HEK293 (cell line): Measurements from ENCODE around the gene PNPO.

Experiments
- CTCF ChIA-PET: fragments of 350-600 bp; formaldehyde crosslinking; extraction: SDS; loops from one replicate; lab custom pipeline; 2021; ENCODE audit warnings: antibody characterized with exemption; lab: Yijun Ruan, JAX
- POLR2A ChIA-PET: fragments of 300-600 bp; formaldehyde crosslinking; extraction: SDS; loops from one replicate; lab custom pipeline; 2020; ENCODE audit warnings: antibody characterized with exemption, inconsistent platforms; lab: Yijun Ruan, JAX
- H3K27ac ChIP-seq: fragments of 200-500 bp; sonication (Bioruptor generic); 2 replicates; pipeline ENCODE4 v1.5.1; 2014; ENCODE audit warnings: low read depth, low read length, control low read depth, inconsistent platforms; ENCODE audit errors: extremely low read depth
- H3K36me3 ChIP-seq, 2 experiments: fragments of 200-500 bp in 1 of 2; sonication (Bioruptor generic) in 1 of 2; 1 replicate in 1 of 2; 2 replicates in 1 of 2; pipeline ENCODE4 v1.5.1; 2014 to 2017; ENCODE audit warnings: inconsistent platforms in 2 of 2, low read length in 2 of 2; ENCODE audit not compliant: control insufficient read depth in 2 of 2, insufficient read depth in 1 of 2
- H3K4me1 ChIP-seq: fragments of 200-500 bp; sonication (Bioruptor generic); 2 replicates; pipeline ENCODE4 v1.5.1; 2014; ENCODE audit warnings: mild to moderate bottlenecking, low read length, inconsistent platforms; ENCODE audit not compliant: control insufficient read depth, insufficient read depth
- H3K4me3 ChIP-seq: 2 replicates; pipeline ENCODE4 v1.5.1; 2011; ENCODE audit warnings: low read depth, mild to moderate bottlenecking, control low read depth, low read length, moderate library complexity
- H3K9me3 ChIP-seq: fragments of 200-500 bp; sonication (Bioruptor generic); 2 replicates; pipeline ENCODE4 v1.5.1; 2014; ENCODE audit warnings: low read depth, low read length, inconsistent platforms; ENCODE audit not compliant: control insufficient read depth, insufficient read depth
- PRDM1 ChIP-seq: fragments of 450-650 bp; formaldehyde crosslinking; IDR thresholded peaks from 2 replicates; pipeline ENCODE4; 2016; ENCODE audit warnings: missing biosample characterization, missing genetic modification characterization
- PRDM4 ChIP-seq: fragments of 450-650 bp; formaldehyde crosslinking; IDR thresholded peaks from 2 replicates; pipeline ENCODE4 v1.5.1; 2017; ENCODE audit warnings: missing biosample characterization, missing genetic modification characterization
- TSHZ1 ChIP-seq: fragments of 450-650 bp; formaldehyde crosslinking; IDR thresholded peaks from 2 replicates; pipeline ENCODE4 v1.5.1; 2016; ENCODE audit warnings: missing biosample characterization, missing genetic modification characterization, borderline replicate concordance
- ZBTB26 ChIP-seq: fragments of 450-650 bp; formaldehyde crosslinking; optimal IDR thresholded peaks from 2 replicates; pipeline ENCODE3; 2016; ENCODE audit warnings: missing biosample characterization, mild to moderate bottlenecking, missing genetic modification characterization
- ZBTB49 ChIP-seq: fragments of 450-650 bp; formaldehyde crosslinking; IDR thresholded peaks from 2 replicates; pipeline ENCODE4 v1.5.1; 2016; ENCODE audit warnings: missing biosample characterization, missing genetic modification characterization, low read depth
- ZNF140 ChIP-seq: fragments of 450-650 bp; formaldehyde crosslinking; IDR thresholded peaks from 2 replicates; pipeline ENCODE4 v1.5.1; 2016; ENCODE audit warnings: missing biosample characterization, missing genetic modification characterization
- ZNF302 ChIP-seq: fragments of 450-650 bp; formaldehyde crosslinking; IDR thresholded peaks from 2 replicates; pipeline ENCODE4 v1.5.1; 2016; ENCODE audit warnings: missing biosample characterization, missing genetic modification characterization, low read depth
- ZNF341 ChIP-seq: fragments of 450-650 bp; formaldehyde crosslinking; IDR thresholded peaks from 2 replicates; pipeline ENCODE4; 2016; ENCODE audit warnings: low read depth, missing biosample characterization, missing genetic modification characterization
- ZNF596 ChIP-seq: fragments of 450-650 bp; IDR thresholded peaks from 2 replicates; pipeline ENCODE4 v1.5.0; 2018; ENCODE audit warnings: missing biosample characterization, mild to moderate bottlenecking, missing genetic modification characterization, moderate library complexity
- TF ChIP-seq, protein P1 (sequence below): fragments of 450-650 bp; formaldehyde crosslinking; IDR thresholded peaks from 2 replicates; pipeline ENCODE4 v1.5.1; 2016; ENCODE audit warnings: missing biosample characterization, missing genetic modification characterization
- TF ChIP-seq, protein P2 (sequence below): fragments of 450-650 bp; formaldehyde crosslinking; IDR thresholded peaks from 2 replicates; pipeline ENCODE4 v1.5.1; 2016; ENCODE audit warnings: missing biosample characterization, missing genetic modification characterization
- TF ChIP-seq, protein P3 (sequence below): fragments of 450-650 bp; formaldehyde crosslinking; conservative IDR thresholded peaks from 2 replicates; pipeline ENCODE4 v1.5.1; 2016; ENCODE audit warnings: low read depth, missing biosample characterization, missing genetic modification characterization

PNPO gene

DNA sequence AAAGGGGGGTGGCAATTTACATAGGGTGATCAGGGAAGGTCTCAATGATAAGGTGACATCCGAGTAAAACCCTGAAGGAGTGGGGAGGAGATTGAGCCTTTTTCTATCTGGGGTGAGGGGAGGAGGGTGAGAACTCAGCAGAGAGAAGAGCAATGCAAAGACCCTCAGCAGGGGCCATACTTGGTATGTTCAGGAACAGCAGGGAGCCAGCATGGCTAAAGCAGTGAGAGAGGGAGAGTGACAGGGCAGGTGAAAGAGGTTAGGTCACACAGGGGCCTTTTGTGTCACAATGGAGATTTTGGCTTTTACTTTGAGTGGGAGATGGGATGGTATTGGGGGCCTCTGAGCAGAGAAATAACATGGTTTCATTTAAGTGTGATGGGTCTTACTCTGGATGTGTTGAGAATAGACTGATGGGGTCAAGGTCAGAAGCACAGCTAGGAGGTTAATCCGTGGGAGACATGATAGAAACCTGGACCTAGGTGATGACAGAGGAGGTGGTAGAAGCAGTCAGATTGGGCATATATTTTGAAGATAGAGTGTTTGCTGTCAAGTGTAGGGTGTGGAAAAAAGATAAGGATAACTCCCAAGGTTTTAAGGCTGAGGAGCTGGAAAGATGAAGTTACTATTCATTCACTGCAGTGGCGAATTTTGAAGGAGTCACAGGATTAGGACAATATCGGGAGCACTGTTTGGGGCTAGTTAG, 39.2 kb upstream of the PNPO start (continued):
- TF ChIP-seq TSHZ1 (tag by site-specific recombination) (no peak), ZNF302 (tag by site-specific recombination) (no peak), ZNF341 (tag by site-specific recombination) (peak; percentile 67), ZNF140 (tag by site-specific recombination) (no peak), PRDM1 (tag by site-specific recombination) (peak; percentile 44; the same call in 1 of the 2 replicates), ZBTB49 (no peak), ZBTB26 (tag by site-specific recombination) (no peak), ZNF596 (tag by site-specific recombination) (no peak)
- TF ChIP-seq, protein P1, sequence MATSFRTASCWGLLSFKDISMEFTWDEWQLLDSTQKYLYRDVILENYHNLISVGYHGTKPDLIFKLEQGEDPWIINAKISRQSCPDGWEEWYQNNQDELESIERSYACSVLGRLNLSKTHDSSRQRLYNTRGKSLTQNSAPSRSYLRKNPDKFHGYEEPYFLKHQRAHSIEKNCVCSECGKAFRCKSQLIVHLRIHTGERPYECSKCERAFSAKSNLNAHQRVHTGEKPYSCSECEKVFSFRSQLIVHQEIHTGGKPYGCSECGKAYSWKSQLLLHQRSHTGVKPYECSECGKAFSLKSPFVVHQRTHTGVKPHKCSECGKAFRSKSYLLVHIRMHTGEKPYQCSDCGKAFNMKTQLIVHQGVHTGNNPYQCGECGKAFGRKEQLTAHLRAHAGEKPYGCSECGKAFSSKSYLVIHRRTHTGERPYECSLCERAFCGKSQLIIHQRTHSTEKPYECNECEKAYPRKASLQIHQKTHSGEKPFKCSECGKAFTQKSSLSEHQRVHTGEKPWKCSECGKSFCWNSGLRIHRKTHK (tag by site-specific recombination): no peak
- TF ChIP-seq, protein P2, sequence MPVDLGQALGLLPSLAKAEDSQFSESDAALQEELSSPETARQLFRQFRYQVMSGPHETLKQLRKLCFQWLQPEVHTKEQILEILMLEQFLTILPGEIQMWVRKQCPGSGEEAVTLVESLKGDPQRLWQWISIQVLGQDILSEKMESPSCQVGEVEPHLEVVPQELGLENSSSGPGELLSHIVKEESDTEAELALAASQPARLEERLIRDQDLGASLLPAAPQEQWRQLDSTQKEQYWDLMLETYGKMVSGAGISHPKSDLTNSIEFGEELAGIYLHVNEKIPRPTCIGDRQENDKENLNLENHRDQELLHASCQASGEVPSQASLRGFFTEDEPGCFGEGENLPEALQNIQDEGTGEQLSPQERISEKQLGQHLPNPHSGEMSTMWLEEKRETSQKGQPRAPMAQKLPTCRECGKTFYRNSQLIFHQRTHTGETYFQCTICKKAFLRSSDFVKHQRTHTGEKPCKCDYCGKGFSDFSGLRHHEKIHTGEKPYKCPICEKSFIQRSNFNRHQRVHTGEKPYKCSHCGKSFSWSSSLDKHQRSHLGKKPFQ (tag by site-specific recombination): no peak

DNA sequence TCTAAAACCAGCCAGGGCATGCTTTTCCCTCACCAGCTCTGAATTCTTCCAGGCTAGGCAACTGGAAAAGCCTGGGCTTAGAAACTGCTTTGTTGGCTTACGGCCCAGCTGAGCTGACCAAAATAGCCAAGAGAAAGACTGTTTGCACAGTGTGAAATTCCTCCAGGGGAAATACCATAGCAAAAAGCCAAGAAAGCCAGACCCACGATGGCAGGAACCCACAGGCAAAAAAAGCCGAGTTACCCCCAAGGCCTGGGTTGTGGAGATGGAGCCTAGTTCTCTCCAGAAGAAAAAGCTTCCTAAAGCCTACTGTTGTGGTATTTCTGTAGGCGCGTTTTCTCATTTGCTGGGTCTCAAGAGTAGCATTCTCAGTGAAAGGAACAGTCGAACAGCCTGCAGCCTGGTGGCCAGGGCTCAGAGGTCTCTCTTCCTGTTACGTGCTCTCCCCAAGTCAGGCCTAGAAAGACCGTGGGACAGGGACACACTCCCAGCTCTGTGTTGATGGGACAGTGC, 36.1 kb upstream of the PNPO start:
- H3K9me3 ChIP-seq: no peaks in the 10 kb centered on the region
- H3K4me3 ChIP-seq: no peak overlapping the region
- H3K27ac ChIP-seq: no peak overlapping the region
- ChIA-PET CTCF (interaction anchor here (1.0 to 3.9 kb wide), 6 partner anchors 13 to 112 kb away, joined by 3 to 11 read pairs (median 4); no protein-coding TSS in a partner anchor), POLR2A (interaction anchor here (0.6 to 2.9 kb wide), 3 partner anchors 10 to 838 kb away, joined by 3 to 16 read pairs (median 4); partner anchors contain the start of genes SP2 and SP6)
- H3K4me1 ChIP-seq: no peaks in the 10 kb centered on the region
- peaks cover 5 to 6% of the 10 kb centered on the region in 2 experiments; a peak in 2 of 3 replicates for H3K36me3 ChIP-seq
- TF ChIP-seq, protein P3, sequence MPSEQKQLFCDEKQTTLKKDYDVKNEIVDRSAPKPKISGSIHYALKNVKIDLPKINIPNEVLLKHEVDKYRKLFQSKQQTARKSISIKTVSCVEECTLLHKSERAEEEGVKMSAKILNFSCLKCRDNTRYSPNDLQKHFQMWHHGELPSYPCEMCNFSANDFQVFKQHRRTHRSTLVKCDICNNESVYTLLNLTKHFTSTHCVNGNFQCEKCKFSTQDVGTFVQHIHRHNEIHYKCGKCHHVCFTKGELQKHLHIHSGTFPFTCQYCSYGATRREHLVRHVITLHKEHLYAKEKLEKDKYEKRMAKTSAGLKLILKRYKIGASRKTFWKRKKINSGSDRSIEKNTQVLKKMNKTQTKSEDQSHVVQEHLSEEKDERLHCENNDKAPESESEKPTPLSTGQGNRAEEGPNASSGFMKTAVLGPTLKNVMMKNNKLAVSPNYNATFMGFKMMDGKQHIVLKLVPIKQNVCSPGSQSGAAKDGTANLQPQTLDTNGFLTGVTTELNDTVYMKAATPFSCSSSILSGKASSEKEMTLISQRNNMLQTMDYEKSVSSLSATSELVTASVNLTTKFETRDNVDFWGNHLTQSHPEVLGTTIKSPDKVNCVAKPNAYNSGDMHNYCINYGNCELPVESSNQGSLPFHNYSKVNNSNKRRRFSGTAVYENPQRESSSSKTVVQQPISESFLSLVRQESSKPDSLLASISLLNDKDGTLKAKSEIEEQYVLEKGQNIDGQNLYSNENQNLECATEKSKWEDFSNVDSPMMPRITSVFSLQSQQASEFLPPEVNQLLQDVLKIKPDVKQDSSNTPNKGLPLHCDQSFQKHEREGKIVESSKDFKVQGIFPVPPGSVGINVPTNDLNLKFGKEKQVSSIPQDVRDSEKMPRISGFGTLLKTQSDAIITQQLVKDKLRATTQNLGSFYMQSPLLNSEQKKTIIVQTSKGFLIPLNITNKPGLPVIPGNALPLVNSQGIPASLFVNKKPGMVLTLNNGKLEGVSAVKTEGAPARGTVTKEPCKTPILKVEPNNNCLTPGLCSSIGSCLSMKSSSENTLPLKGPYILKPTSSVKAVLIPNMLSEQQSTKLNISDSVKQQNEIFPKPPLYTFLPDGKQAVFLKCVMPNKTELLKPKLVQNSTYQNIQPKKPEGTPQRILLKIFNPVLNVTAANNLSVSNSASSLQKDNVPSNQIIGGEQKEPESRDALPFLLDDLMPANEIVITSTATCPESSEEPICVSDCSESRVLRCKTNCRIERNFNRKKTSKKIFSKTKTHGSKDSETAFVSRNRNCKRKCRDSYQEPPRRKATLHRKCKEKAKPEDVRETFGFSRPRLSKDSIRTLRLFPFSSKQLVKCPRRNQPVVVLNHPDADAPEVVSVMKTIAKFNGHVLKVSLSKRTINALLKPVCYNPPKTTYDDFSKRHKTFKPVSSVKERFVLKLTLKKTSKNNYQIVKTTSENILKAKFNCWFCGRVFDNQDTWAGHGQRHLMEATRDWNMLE (tag by site-specific recombination): no peak
- peak; percentile 61; the same call in 1 of the 2 replicates for TF ChIP-seq PRDM4 (tag by site-specific recombination)
